HG03039 (cell line): ENCODE results near the gene KRT23.
"Not testable (repeated sequence)": the region's sequence is repeated elsewhere in the genome, so short reads cannot be mapped to it uniquely, and the experiment has no call there.

Experiments used
- ATAC-seq: cut with Tn5 transposase; IDR thresholded peaks from one replicate; pipeline ENCODE4 v1.9.1; 2021; ENCODE audit warnings: mild to moderate bottlenecking, moderate library complexity; ENCODE audit not compliant: unreplicated experiment

The KRT23 gene

GRCh38 chr17:40950176-40950575 lies 12.7 kb upstream of the KRT23 start:
- ATAC-seq = no peak

- ATAC-seq = no peak
Measured at GRCh38 chr17:40949418-40949817, 12.0 kb upstream of the KRT23 start.

GRCh38 chr17:40947929-40948328 lies 10.5 kb upstream of the KRT23 start:
- ATAC-seq = no peak

GRCh38 chr17:40945414-40945813 lies 8.0 kb upstream of the KRT23 start:
- no peak for ATAC-seq

- ATAC-seq = no peak
Measured at GRCh38 chr17:40944531-40944930, 7.1 kb upstream of the KRT23 start.

- no peak for ATAC-seq
Measured at GRCh38 chr17:40942553-40942952, 5.1 kb upstream of the KRT23 start.

GRCh38 chr17:40940266-40940665 lies 2.8 kb upstream of the KRT23 start:
- no peak for ATAC-seq

- no peak for ATAC-seq
Measured at GRCh38 chr17:40938981-40939380, 1.5 kb upstream of the KRT23 start.

GRCh38 chr17:40936976-40937375 lies 470 bp downstream of the KRT23 start:
- no peak for ATAC-seq

GRCh38 chr17:40936437-40936971 lies 942 bp downstream of the KRT23 start:
- no peak for ATAC-seq

- ATAC-seq = no peak
Measured at GRCh38 chr17:40935624-40936023, 1.8 kb downstream of the KRT23 start.

- no peak for ATAC-seq
Measured at GRCh38 chr17:40932608-40933007, 4.8 kb downstream of the KRT23 start.

GRCh38 chr17:40931311-40931710 lies 6.1 kb downstream of the KRT23 start:
- ATAC-seq = no peak

GRCh38 chr17:40926341-40926740 lies 11.1 kb downstream of the KRT23 start:
- no peak for ATAC-seq

GRCh38 chr17:40922239-40922638 lies 15.2 kb downstream of the KRT23 start:
- no peak for ATAC-seq

GRCh38 chr17:40921026-40921425 lies 16.4 kb downstream of the KRT23 start:
- no peak for ATAC-seq

GRCh38 chr17:40917116-40917515 lies 20.3 kb downstream of the KRT23 start:
- ATAC-seq = not testable (repeated sequence)

- ATAC-seq = no peak
Measured at GRCh38 chr17:40916366-40916765, 21.1 kb downstream of the KRT23 start.

- ATAC-seq = no peak
Measured at GRCh38 chr17:40915721-40916256, 21.7 kb downstream of the KRT23 start.

GRCh38 chr17:40915199-40915661 lies 22.2 kb downstream of the KRT23 start:
- ATAC-seq = no peak

GRCh38 chr17:40914075-40914855 lies 23.2 kb downstream of the KRT23 start:
- ATAC-seq = no peak

GRCh38 chr17:40912486-40913210 lies 24.8 kb downstream of the KRT23 start:
- no peak for ATAC-seq
